Measurements from ENCODE around the gene UBE2Q1. TPM values are rescaled to one million over a fixed set of nuclear protein-coding genes. Genes with fewer than 3 reads are reported as not detected.
"Not testable (repeated sequence)": the region's sequence is repeated elsewhere in the genome, so short reads cannot be mapped to it uniquely, and the experiment has no call there.

Gene UBE2Q1
- total RNA-seq, 2 experiments from 2014 or later: 106 to 107 TPM

DNA sequence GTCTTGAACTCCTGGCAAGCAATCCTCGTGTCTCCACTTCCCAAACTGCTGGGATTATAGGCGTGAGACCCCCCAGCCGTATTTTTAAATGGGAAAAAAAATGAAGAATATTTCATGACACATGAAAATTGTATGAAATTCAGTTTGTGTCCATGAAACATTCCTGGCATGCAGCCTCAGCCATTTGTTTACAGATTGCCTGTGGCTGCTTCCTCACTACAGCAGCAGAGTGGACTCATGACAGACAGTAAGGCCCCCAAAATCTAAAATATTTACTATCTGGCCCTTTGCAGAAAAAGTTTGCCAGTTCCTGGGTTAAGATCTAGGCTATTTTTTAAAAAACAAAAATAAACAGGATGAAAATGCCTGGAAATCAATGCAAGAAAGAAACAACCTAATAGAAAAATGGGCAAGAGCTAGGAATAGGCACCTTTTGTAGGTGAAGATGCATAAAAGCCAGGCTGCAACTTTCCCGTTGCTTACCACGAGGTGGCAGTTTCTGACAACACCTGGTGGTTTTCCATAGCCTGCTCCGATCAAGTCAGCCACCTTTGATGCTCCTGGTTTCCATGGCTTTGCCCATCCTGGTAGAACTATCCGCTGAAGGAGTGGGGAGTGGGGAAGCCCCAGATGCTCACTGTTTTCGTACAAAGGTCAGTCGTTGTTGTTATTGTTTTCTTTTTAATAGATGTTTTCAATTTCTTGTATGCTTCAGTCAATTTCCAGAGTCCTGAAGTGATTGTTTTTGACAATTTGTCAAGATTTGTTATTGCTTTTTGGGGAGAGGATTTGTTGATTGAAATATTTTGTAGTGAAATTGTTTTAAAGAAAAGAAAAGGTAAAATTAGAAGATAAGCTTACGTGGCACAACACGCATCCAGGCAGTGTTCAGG is 24.3 kb downstream of the UBE2Q1 start:
- no peak for DNase-seq

GRCh38 chr1:154531950-154532349 is 26.5 kb downstream of the UBE2Q1 start:
- H3K9me3 Mint-ChIP-seq; POLR2A ChIA-PET; H3K4me1 Mint-ChIP-seq; H3K27ac Mint-ChIP-seq; H3K4me3 Mint-ChIP-seq; DNase-seq; ATAC-seq (ENCODE audit: low read depth); H3K36me3 Mint-ChIP-seq: not testable (repeated sequence)
- peaks cover 24% of the 10 kb centered on the region for H3K27me3 Mint-ChIP-seq

More for the DNA sequence above, 24.3 kb downstream of the UBE2Q1 start:
- H3K9me3 Mint-ChIP-seq: no peaks in the 10 kb centered on the region
- H3K4me3 Mint-ChIP-seq: no peak overlapping the region
- no peaks in the 10 kb centered on the region for H3K36me3 Mint-ChIP-seq
- POLR2A ChIA-PET: interaction anchor here (0.7 kb wide), 1 partner anchor 210 kb away, joined by 3 read pairs; no protein-coding TSS in a partner anchor
- H3K27ac Mint-ChIP-seq: no peak overlapping the region
- H3K4me1 Mint-ChIP-seq: no peaks in the 10 kb centered on the region
- no peak for ATAC-seq (ENCODE audit: low read depth)
- H3K27me3 Mint-ChIP-seq: peaks cover 21% of the 10 kb centered on the region

DNA sequence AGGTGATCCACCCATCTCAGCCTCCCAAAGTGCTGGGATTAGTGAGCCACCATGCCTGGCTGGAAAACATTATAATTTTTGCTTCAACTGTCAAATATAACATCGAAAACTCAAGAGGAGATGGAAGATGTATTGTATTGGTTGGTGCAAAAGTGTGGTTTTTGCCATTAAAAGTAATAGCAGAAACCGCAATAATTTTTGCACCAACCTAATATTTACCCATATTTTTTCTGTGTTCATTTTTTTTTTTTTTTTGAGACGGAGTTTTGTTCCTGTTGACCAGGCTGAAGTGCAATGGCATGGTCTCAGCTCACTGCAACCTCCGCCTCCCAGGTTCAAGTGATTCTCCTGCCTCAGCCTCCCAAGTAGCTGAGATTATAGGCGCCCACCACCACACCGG is 29.2 kb downstream of the UBE2Q1 start:
- Mint-ChIP-seq H3K9me3 (no peaks in the 10 kb centered on the region), H3K4me1 (no peaks in the 10 kb centered on the region), H3K27ac (no peak overlapping the region), H3K4me3 (no peak overlapping the region), H3K27me3 (peaks cover 23% of the 10 kb centered on the region), H3K36me3 (no peaks in the 10 kb centered on the region)
- ATAC-seq (ENCODE audit: low read depth): no peak
- POLR2A ChIA-PET: no interaction called here
- no peak for DNase-seq

- H3K9me3 Mint-ChIP-seq: no peaks in the 10 kb centered on the region
- H3K27ac Mint-ChIP-seq: no peak overlapping the region
- H3K27me3 Mint-ChIP-seq: peaks cover 30% of the 10 kb centered on the region
- no peaks in the 10 kb centered on the region for H3K4me1 Mint-ChIP-seq
- no peak overlapping the region for H3K4me3 Mint-ChIP-seq
- no peak for ATAC-seq (ENCODE audit: low read depth)
- H3K36me3 Mint-ChIP-seq: no peaks in the 10 kb centered on the region
- POLR2A ChIA-PET: no interaction called here
- DNase-seq: no peak
Observed at GRCh38 chr1:154527192-154527591, 31.3 kb downstream of the UBE2Q1 start.

DNA sequence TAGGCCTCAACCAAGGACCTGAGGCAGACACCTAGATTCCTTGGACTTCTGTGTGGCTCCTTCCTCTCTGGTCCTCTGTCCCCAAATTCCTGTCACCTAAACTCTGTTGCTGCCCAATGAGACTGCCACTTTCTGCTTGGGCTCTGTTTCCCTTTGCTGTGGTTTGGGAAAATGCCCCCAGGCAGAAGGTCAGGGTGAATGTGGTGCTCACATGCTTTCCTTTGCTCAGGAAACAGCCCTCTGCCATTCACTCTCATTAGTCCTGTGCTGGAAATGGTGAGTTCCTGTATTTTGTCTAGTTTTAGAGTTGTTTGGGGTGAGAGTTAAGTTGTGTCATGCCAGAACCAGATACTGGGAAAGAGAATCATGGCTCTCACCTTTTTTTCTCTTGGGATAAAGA is 33.6 kb downstream of the UBE2Q1 start:
- POLR2A ChIA-PET: no interaction called here
- Mint-ChIP-seq H3K27ac (no peak overlapping the region), H3K9me3 (no peaks in the 10 kb centered on the region), H3K4me1 (no peaks in the 10 kb centered on the region), H3K27me3 (peaks cover 37% of the 10 kb centered on the region), H3K4me3 (no peak overlapping the region), H3K36me3 (no peaks in the 10 kb centered on the region)
- ATAC-seq (ENCODE audit: low read depth) (no peak), DNase-seq (no peak)

DNA sequence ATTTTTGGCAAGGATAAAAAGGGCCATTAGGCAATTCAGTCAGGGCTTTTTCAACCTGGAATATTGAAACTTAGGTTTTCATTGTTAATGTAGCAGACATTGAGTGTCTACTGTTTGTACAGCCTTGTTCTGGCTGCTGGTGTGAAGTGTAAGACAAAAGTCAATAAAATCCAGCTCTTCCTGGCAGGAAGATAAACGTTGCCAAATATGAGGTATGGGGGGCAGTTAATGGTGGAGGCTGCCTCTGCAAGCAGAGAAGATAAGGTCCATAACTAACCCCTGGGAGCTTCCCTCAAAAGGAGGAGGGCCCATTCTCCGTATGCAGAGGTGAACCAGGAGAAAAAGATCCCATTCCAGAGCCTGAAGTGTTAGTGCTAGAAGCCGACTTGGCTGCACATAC is 36.8 kb downstream of the UBE2Q1 start:
- Mint-ChIP-seq H3K27me3 (peaks cover 36% of the 10 kb centered on the region), H3K4me3 (no peak overlapping the region), H3K27ac (no peak overlapping the region), H3K36me3 (no peaks in the 10 kb centered on the region), H3K4me1 (no peaks in the 10 kb centered on the region), H3K9me3 (no peaks in the 10 kb centered on the region)
- ATAC-seq (ENCODE audit: low read depth) (no peak), DNase-seq (no peak)
- POLR2A ChIA-PET: no interaction called here

DNA sequence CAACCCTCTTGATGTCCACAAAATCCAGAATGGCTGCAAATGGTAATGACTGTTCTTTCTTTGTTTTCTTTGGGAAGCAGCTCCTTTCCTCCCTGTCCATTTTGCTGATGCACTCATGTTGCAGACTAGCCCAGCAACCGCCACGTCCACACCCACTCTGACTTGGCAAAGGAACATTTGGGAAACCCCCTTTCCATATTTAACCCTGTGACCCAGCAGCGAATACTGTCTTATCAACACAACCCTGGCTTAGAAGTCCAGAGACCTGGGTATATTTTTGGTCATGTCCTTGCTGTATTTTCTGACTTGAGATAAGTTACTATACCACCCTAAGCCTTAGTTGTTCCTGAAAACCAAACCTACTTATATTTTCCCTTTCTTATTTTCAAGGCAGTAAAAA is 38.1 kb downstream of the UBE2Q1 start:
- ATAC-seq (ENCODE audit: low read depth) (no peak), DNase-seq (no peak)
- Mint-ChIP-seq H3K27me3 (peaks cover 40% of the 10 kb centered on the region), H3K4me3 (no peak overlapping the region), H3K27ac (no peak overlapping the region), H3K9me3 (no peaks in the 10 kb centered on the region), H3K36me3 (no peaks in the 10 kb centered on the region), H3K4me1 (no peaks in the 10 kb centered on the region)
- POLR2A ChIA-PET: no interaction called here

- POLR2A ChIA-PET: no interaction called here
- H3K4me3 Mint-ChIP-seq: no peak overlapping the region
- H3K4me1 Mint-ChIP-seq: no peaks in the 10 kb centered on the region
- no peak for ATAC-seq (ENCODE audit: low read depth)
- H3K9me3 Mint-ChIP-seq: no peaks in the 10 kb centered on the region
- no peak for DNase-seq
- peaks cover 37% of the 10 kb centered on the region for H3K27me3 Mint-ChIP-seq
- H3K27ac Mint-ChIP-seq: no peak overlapping the region
- H3K36me3 Mint-ChIP-seq: no peaks in the 10 kb centered on the region
Observed at GRCh38 chr1:154519591-154519991, 38.9 kb downstream of the UBE2Q1 start.

GRCh38 chr1:154517661-154518060 is 40.8 kb downstream of the UBE2Q1 start:
- no peak for ATAC-seq (ENCODE audit: low read depth)
- Mint-ChIP-seq H3K9me3 (no peaks in the 10 kb centered on the region), H3K27me3 (peaks cover 36% of the 10 kb centered on the region), H3K4me1 (no peaks in the 10 kb centered on the region), H3K4me3 (no peak overlapping the region), H3K27ac (no peak overlapping the region), H3K36me3 (no peaks in the 10 kb centered on the region)
- DNase-seq: no peak
- POLR2A ChIA-PET: no interaction called here

GRCh38 chr1:154514066-154514553 is 44.4 kb downstream of the UBE2Q1 start:
- Mint-ChIP-seq H3K9me3 (no peaks in the 10 kb centered on the region), H3K36me3 (no peaks in the 10 kb centered on the region), H3K27me3 (peaks cover 20% of the 10 kb centered on the region), H3K4me1 (no peaks in the 10 kb centered on the region), H3K4me3 (no peak overlapping the region), H3K27ac (no peak overlapping the region)
- no peak for ATAC-seq (ENCODE audit: low read depth)
- POLR2A ChIA-PET: no interaction called here
- no peak for DNase-seq

- Mint-ChIP-seq H3K27ac (no peak overlapping the region), H3K4me3 (no peak overlapping the region), H3K9me3 (no peaks in the 10 kb centered on the region), H3K27me3 (peaks cover 32% of the 10 kb centered on the region), H3K36me3 (no peaks in the 10 kb centered on the region), H3K4me1 (no peaks in the 10 kb centered on the region)
- DNase-seq (no peak), ATAC-seq (ENCODE audit: low read depth) (no peak)
- POLR2A ChIA-PET: no interaction called here
Observed at GRCh38 chr1:154512760-154513159, 45.7 kb downstream of the UBE2Q1 start.

- DNase-seq (no peak), ATAC-seq (ENCODE audit: low read depth) (no peak)
- peaks cover 2% of the 10 kb centered on the region for H3K4me1 Mint-ChIP-seq
- POLR2A ChIA-PET: no interaction called here
- no peak overlapping the region for H3K27ac Mint-ChIP-seq
- peaks cover 74% of the 10 kb centered on the region for H3K27me3 Mint-ChIP-seq
- H3K9me3 Mint-ChIP-seq: no peaks in the 10 kb centered on the region
- H3K36me3 Mint-ChIP-seq: peaks cover 1% of the 10 kb centered on the region
- H3K4me3 Mint-ChIP-seq: no peak overlapping the region
Observed at GRCh38 chr1:154503898-154504297, 54.6 kb downstream of the UBE2Q1 start.

DNA sequence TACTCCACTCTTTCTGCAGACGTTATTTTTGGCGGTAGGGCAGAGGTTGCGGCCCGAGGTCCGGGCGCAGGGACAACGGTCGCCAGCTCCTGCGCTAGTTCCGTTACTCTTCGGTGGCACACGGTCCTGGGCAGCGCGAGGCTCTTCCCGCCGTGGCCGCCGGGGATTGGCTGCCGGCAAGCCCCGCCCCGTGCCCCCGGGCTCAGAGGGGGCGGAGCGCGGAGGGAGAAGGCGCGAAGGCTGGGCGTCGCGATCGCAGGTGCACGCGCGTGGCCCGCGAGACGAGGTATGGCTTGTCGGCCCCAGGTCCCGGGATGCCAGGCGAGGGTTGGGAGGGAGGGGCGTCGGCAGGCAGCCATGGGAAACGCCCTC is 55.7 kb downstream of the UBE2Q1 start:
- H3K4me3 Mint-ChIP-seq: no peak overlapping the region
- peaks cover 1% of the 10 kb centered on the region for H3K9me3 Mint-ChIP-seq
- H3K27ac Mint-ChIP-seq: no peak overlapping the region
- POLR2A ChIA-PET: no interaction called here
- peaks cover 70% of the 10 kb centered on the region for H3K27me3 Mint-ChIP-seq
- DNase-seq (no peak), ATAC-seq (ENCODE audit: low read depth) (no peak)
- H3K4me1 Mint-ChIP-seq: peaks cover 2% of the 10 kb centered on the region
- peaks cover 1% of the 10 kb centered on the region for H3K36me3 Mint-ChIP-seq

- DNase-seq (peak; percentile 45), ATAC-seq (ENCODE audit: low read depth) (peak; percentile 14)
- Mint-ChIP-seq H3K27ac (no peak within 1 kb of the TSS), H3K27me3 (peaks cover 65% of the 10 kb centered on the region), H3K36me3 (peaks cover 1% of the 10 kb centered on the region), H3K9me3 (peaks cover 1% of the 10 kb centered on the region), H3K4me3 (peak within 1 kb of the TSS; percentile 28), H3K4me1 (peaks cover 2% of the 10 kb centered on the region)
- POLR2A ChIA-PET: no interaction called here
Observed at GRCh38 chr1:154502066-154502743, 56.3 kb downstream of the UBE2Q1 start, which contains the start of the genes SHE and TDRD10. Gene SHE, minus strand, starts transcription at chr1:154502412. Its CDS starts 386 bp downstream, at chr1:154502026. Gene TDRD10, plus strand, starts transcription at chr1:154502219. Its CDS starts 4,685 bp downstream, at chr1:154506904.

All from activated naive CD8-positive, alpha-beta T cell treated with anti-CD3 and anti-CD28 coated beads, Interleukin-2, amount 10 ng/mL, durations not matched to agents 7 days and 5 days (primary cell).